ENCODE results near the gene STK31. TPM values are rescaled to one million over a fixed set of nuclear protein-coding genes. Genes with fewer than 3 reads are reported as not detected.
"Not testable (repeated sequence)": the region's sequence is repeated elsewhere in the genome, so short reads cannot be mapped to it uniquely, and the experiment has no call there.

Gene STK31
- total RNA-seq, 2 donors from 2014 or later: 0.33 TPM; not detected in 1

DNA sequence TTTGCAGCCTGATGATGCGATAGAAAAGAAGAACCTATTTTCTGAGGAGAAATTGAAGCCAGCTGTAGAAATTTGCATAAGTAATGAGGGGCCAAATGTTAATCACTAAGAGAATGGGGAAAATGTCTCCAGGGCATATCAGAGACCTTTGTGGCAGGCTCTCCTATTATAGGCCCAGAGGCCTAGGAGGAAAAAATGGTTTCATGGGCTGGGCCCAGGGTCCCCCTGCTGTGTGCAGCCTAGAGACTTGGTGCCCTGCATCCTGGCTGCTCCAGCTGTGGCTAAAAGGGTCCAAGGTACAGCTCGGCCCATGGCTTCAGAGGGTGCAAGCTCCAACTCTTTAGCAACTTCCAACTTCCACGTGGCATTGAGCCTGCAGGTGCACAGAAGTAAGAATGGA is 123.4 kb downstream of the STK31 start:
- DNase-seq (ENCODE audit: low spot score): no peak

GRCh38 chr7:23844837-23845236 is 134.8 kb downstream of the STK31 start:
- not testable (repeated sequence) for H3K36me3 ChIP-seq; H3K4me1 ChIP-seq; H3K27me3 ChIP-seq; H3K27ac ChIP-seq; H3K4me3 ChIP-seq; DNase-seq (ENCODE audit: low spot score)
- peaks cover 0 to 20% of the 10 kb centered on the region in 2 donors for H3K9me3 ChIP-seq

More for the DNA sequence above, 123.4 kb downstream of the STK31 start:
- H3K27me3 ChIP-seq: no peaks in the 10 kb centered on the region
- peaks cover 0 to 30% of the 10 kb centered on the region in 2 donors for H3K9me3 ChIP-seq
- TF ChIP-seq, protein P1, sequence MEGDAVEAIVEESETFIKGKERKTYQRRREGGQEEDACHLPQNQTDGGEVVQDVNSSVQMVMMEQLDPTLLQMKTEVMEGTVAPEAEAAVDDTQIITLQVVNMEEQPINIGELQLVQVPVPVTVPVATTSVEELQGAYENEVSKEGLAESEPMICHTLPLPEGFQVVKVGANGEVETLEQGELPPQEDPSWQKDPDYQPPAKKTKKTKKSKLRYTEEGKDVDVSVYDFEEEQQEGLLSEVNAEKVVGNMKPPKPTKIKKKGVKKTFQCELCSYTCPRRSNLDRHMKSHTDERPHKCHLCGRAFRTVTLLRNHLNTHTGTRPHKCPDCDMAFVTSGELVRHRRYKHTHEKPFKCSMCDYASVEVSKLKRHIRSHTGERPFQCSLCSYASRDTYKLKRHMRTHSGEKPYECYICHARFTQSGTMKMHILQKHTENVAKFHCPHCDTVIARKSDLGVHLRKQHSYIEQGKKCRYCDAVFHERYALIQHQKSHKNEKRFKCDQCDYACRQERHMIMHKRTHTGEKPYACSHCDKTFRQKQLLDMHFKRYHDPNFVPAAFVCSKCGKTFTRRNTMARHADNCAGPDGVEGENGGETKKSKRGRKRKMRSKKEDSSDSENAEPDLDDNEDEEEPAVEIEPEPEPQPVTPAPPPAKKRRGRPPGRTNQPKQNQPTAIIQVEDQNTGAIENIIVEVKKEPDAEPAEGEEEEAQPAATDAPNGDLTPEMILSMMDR (IDR thresholded peaks at IDR 0.05): no peak
- H3K4me3 ChIP-seq: no peak overlapping the region
- H3K36me3 ChIP-seq: no peaks in the 10 kb centered on the region
- H3K27ac ChIP-seq: no peak overlapping the region
- H3K4me1 ChIP-seq: no peaks in the 10 kb centered on the region

- TF ChIP-seq, protein P1 (IDR thresholded peaks at IDR 0.05): no peak
- H3K36me3 ChIP-seq: no peaks in the 10 kb centered on the region
- no peak overlapping the region for H3K4me3 ChIP-seq
- no peaks in the 10 kb centered on the region for H3K9me3 ChIP-seq
- no peak overlapping the region for H3K27ac ChIP-seq
- H3K4me1 ChIP-seq: no peaks in the 10 kb centered on the region
- DNase-seq (ENCODE audit: low spot score): no peak
- no peaks in the 10 kb centered on the region for H3K27me3 ChIP-seq
Observed at GRCh38 chr7:23852135-23852534, 142.1 kb downstream of the STK31 start.

DNA sequence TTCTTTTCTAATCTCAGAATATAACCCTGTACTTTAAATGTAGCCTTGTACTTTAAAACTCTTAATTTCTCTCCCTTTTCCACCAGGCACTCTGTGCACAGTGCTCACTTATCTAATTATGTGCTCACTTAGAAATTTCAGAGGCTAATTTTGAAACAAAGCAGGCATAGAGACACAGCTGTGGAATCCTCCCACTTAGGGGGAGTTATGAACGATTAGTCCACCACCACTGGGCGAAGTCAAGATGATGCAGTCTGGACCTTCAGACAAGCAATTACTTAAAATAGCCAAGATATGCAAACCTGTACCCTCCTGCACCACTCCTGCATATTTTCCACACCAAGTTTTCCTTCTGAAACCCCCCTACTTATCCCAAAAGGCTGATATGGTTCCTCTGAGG is 143.0 kb downstream of the STK31 start:
- H3K27me3 ChIP-seq: no peaks in the 10 kb centered on the region
- DNase-seq (ENCODE audit: low spot score): no peak
- no peak overlapping the region for H3K4me3 ChIP-seq
- TF ChIP-seq, protein P1 (IDR thresholded peaks at IDR 0.05): no peak
- no peak overlapping the region for H3K27ac ChIP-seq
- no peaks in the 10 kb centered on the region for H3K36me3 ChIP-seq
- H3K4me1 ChIP-seq: no peaks in the 10 kb centered on the region
- no peaks in the 10 kb centered on the region for H3K9me3 ChIP-seq

- no peaks in the 10 kb centered on the region for H3K36me3 ChIP-seq
- no peaks in the 10 kb centered on the region for H3K9me3 ChIP-seq
- no peak overlapping the region for H3K27ac ChIP-seq
- no peaks in the 10 kb centered on the region for H3K27me3 ChIP-seq
- H3K4me3 ChIP-seq: no peak overlapping the region
- TF ChIP-seq, protein P1 (IDR thresholded peaks at IDR 0.05): peak in 1 of 2 donors; percentile 39
- no peak for DNase-seq (ENCODE audit: low spot score)
- no peaks in the 10 kb centered on the region for H3K4me1 ChIP-seq
Observed at GRCh38 chr7:23863209-23863787, 153.3 kb downstream of the STK31 start.

GRCh38 chr7:23864973-23865372 is 155.0 kb downstream of the STK31 start:
- TF ChIP-seq, protein P1 (IDR thresholded peaks at IDR 0.05): no peak
- Histone ChIP-seq H3K27ac (no peak overlapping the region), H3K4me3 (no peak overlapping the region), H3K27me3 (no peaks in the 10 kb centered on the region), H3K9me3 (no peaks in the 10 kb centered on the region), H3K36me3 (no peaks in the 10 kb centered on the region), H3K4me1 (no peaks in the 10 kb centered on the region)
- DNase-seq (ENCODE audit: low spot score): no peak
